ENCODE measurements around the gene PSMB5. TPM values are rescaled to one million over a fixed set of nuclear protein-coding genes. Genes with fewer than 3 reads are reported as not detected.

The PSMB5 gene
- polyA plus RNA-seq (ENCODE audit: insufficient read length in 4 of 4) = 100 to 1,000 TPM; 183 to 222 (median 205) TPM

DNA sequence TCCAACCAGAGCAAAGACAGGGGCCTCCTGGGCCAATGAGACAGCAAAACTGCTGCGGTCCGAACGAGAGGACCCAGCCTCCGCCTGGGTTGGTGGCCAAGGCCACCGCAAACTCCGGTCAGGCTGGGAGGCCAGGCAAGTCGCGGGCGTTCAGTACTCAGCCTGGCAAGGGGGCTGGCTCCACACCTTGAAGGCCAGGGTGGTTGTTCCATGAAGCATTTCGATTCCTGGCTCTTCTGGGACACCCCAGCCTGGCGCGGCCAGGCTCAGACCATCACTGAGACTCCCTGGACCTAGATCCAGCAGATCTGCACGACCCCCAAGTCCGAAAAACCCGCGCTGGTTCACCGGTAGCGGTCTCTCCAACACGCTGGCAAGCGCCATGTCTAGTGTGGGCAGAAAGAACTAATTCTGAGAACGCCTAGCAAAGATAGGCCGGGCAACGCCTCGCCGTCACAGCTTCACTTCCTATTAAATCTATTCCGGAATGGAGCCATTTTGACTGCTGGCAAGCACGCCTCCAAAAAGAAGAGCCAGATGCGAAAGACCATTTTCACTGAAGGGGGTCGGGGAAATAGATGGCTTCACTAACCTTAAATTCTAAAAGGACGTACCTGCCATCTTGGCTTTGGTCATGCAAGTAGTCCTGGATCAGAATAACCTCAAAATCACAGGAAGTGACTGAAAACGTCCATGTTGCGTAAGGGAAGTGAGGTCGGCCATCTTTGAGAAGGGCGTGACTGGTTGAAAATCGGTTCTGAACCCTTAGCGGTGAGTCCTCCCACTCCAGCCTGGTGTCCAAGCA lies at the start of gene PSMB5:
PSMB5 (minus strand) TSS at position 403 of the 805 bp plus-strand sequence; CDS start at position 384, 19 bp downstream.
- DNase-seq (ENCODE audit: low read depth in 4 of 4, low spot score in 3 of 4) = peak; percentile 90 to 95 (median 92)

DNA sequence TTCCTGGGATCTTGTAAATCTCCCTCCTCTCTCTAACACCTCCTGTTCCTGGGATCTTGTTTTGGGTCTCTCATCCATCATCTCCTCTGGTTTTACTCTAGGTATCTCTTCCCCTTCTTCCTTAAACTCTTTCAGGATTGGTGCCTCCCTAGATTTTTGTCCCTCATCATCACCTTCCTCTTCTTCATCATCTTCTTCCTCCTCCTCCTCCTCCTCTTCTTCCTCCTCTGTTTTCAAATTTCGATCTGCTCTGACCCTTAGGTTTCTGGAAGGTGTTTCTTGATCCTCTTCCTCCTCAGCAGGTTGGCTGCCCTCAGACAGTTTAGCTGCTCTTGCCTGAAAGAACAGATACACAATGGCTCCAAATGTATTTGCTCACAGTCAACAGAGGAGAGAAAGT lies 45.8 kb upstream of the PSMB5 start:
- no peak for DNase-seq (ENCODE audit: low read depth in 4 of 4, low spot score in 3 of 4)

GRCh38 chr14:23079716-23080115 lies 45.0 kb upstream of the PSMB5 start:
- DNase-seq (ENCODE audit: low read depth in 4 of 4, low spot score in 3 of 4) = no peak

GRCh38 chr14:23078692-23079116 lies 44.0 kb upstream of the PSMB5 start:
- DNase-seq (ENCODE audit: low read depth in 4 of 4, low spot score in 3 of 4) = no peak

GRCh38 chr14:23077962-23078361 lies 43.3 kb upstream of the PSMB5 start:
- DNase-seq (ENCODE audit: low read depth in 4 of 4, low spot score in 3 of 4) = no peak

DNA sequence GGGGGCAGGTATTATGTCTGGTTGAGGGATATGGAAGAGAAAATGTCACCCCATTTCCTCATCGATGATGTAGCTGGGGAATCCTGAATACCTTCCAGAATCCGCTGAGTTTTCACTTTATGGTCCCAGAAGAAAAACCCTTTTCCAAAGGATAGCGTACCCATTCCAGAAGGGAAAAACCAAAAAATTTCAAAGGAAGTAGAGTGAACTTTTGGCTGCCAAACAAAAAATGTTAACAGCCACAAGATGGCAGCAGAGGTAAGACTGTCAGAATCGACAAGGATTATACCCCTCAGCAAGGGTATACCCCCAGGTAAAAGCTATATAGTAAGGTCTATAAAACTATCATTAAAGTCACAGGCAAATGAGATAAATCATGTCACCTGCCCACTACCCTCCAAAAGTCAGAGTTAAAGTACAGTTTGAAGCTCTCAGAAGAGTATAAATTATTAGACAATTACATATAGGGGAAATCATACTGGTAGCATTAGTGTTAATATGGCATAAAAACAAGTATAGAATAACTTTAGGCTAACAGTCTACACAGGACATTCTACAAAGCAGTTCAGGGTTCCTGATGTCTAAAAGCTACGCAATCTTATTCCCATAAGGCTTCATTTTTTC lies 42.2 kb upstream of the PSMB5 start:
- no peak for DNase-seq (ENCODE audit: low read depth in 4 of 4, low spot score in 3 of 4)

- no peak for DNase-seq (ENCODE audit: low read depth in 4 of 4, low spot score in 3 of 4)
These were observed 40.2 kb upstream of the PSMB5 start for GRCh38 chr14:23074906-23075305.

DNA sequence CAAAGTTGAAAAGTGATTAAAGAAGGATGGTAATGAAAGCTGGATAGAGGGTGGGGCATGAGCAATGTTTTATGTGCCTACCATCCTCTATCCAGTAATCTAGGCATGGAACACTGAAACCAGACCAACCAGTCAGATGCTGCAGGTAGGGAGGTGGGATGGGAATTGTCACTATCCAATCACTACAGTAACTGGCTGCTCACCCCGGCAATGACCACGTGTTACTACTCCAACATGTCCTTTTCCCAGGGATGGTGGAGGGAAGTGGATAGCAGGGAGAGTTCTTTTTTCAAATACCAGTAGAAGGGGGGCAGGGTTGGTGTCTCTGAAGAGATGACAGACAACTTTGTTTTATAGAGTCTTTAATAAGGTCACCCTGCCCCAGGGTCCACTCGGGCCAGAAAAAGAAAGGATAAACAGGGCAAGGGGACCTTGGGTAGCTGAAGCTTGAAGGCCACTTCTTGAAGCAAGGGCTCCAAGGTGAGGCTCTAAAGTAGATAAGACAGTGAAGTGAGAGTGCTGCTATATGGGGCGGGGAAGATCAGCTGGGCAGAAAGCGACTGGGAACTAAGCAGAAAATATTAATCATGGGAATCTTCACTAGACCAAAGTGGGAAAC lies 37.3 kb upstream of the PSMB5 start:
- no peak for DNase-seq (ENCODE audit: low read depth in 4 of 4, low spot score in 3 of 4)

- peak in 3 of 4 donors; percentile 71 to 89 (median 77) for DNase-seq (ENCODE audit: low read depth in 4 of 4, low spot score in 3 of 4)
These were observed 36.7 kb upstream of the PSMB5 start for GRCh38 chr14:23071244-23071920.

- DNase-seq (ENCODE audit: low read depth in 4 of 4, low spot score in 3 of 4) = no peak
These were observed 35.8 kb upstream of the PSMB5 start for GRCh38 chr14:23070262-23071129.

- no peak for DNase-seq (ENCODE audit: low read depth in 4 of 4, low spot score in 3 of 4)
These were observed 34.7 kb upstream of the PSMB5 start for GRCh38 chr14:23069413-23069806.

GRCh38 chr14:23068789-23069412 lies 34.2 kb upstream of the PSMB5 start:
- DNase-seq (ENCODE audit: low read depth in 4 of 4, low spot score in 3 of 4) = peak in 3 of 4 donors; percentile 82 to 88 (median 84)

GRCh38 chr14:23067847-23068788 lies 33.4 kb upstream of the PSMB5 start:
- no peak for DNase-seq (ENCODE audit: low read depth in 4 of 4, low spot score in 3 of 4)

- no peak for DNase-seq (ENCODE audit: low read depth in 4 of 4, low spot score in 3 of 4)
These were observed 32.4 kb upstream of the PSMB5 start for GRCh38 chr14:23066855-23067744.

- no peak for DNase-seq (ENCODE audit: low read depth in 4 of 4, low spot score in 3 of 4)
These were observed 31.7 kb upstream of the PSMB5 start for GRCh38 chr14:23066368-23066767.

- no peak for DNase-seq (ENCODE audit: low read depth in 4 of 4, low spot score in 3 of 4)
These were observed 28.9 kb upstream of the PSMB5 start for GRCh38 chr14:23063601-23064000.

DNA sequence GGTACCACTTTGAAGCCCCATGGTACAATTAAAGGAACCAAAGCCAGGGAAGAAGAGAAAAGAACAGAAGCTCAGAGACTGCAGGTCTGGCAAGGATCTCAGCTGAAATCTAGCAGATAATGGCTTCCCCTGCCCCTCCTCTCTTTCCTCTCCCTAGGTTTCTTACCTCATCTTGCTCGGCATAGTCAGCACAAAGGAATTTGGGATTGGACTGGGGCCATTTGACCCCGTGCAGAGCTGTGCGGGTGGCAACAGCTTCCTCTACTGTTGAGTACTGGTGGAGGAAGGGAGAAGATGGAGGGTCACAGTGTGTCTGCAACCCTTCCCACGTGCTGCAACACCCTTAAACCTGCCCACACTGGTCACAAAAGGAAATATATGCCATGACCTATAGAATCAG lies 27.3 kb upstream of the PSMB5 start:
- DNase-seq (ENCODE audit: low read depth in 4 of 4, low spot score in 3 of 4) = no peak

Data from left renal pelvis (tissue), 4 donors.